GM12872 (cell line): ENCODE measurements around the gene LSM4.

Source experiments
- CTCF ChIP-seq: IDR thresholded peaks from 3 replicates; pipeline ENCODE4 v1.5.1; 2011; ENCODE audit warnings: low read depth, mild to moderate bottlenecking, low read length, moderate library complexity; ENCODE audit not compliant: insufficient read depth

The LSM4 gene

GRCh38 chr19:18270326-18270725 lies 52.5 kb downstream of the LSM4 start:
- TF ChIP-seq CTCF, result no peak

GRCh38 chr19:18269070-18269723 lies 53.7 kb downstream of the LSM4 start:
- no peak for TF ChIP-seq CTCF

- TF ChIP-seq CTCF, result no peak
Observed at GRCh38 chr19:18266771-18267686, 55.8 kb downstream of the LSM4 start.

- TF ChIP-seq CTCF, result no peak
Observed at GRCh38 chr19:18265582-18265981, 57.3 kb downstream of the LSM4 start.

GRCh38 chr19:18264971-18265540 lies 57.8 kb downstream of the LSM4 start:
- no peak for TF ChIP-seq CTCF

- no peak for TF ChIP-seq CTCF
Observed at GRCh38 chr19:18264137-18264854, 58.6 kb downstream of the LSM4 start.
